HepG2 (cell line): ENCODE measurements around the gene LRRC45. TPM values are rescaled to one million over a fixed set of nuclear protein-coding genes. Genes with fewer than 3 reads are reported as not detected.

ENCODE experiments used
- CEBPG ChIP-seq: IDR thresholded peaks from 2 replicates; pipeline ENCODE4 v1.6.1; 2016
- FOSL2 ChIP-seq: sonication (generic); formaldehyde crosslinking; IDR thresholded peaks from 2 replicates; pipeline ENCODE4 v1.4.0; 2020; ENCODE audit warnings: missing genetic modification reagents
- FOXJ3 ChIP-seq: sonication (generic); formaldehyde crosslinking; IDR thresholded peaks from 2 replicates; pipeline ENCODE4 v1.4.0; 2020; ENCODE audit warnings: missing genetic modification reagents, mild to moderate bottlenecking, borderline replicate concordance
- IRX3 ChIP-seq: sonication (generic); formaldehyde crosslinking; IDR thresholded peaks from 2 replicates; pipeline ENCODE4 v1.8.1; 2023; ENCODE audit warnings: mild to moderate bottlenecking, low read depth, missing genetic modification reagents, borderline replicate concordance
- MIXL1 ChIP-seq: IDR thresholded peaks from 2 replicates; pipeline ENCODE4 v1.6.1; 2016
- NFYB ChIP-seq: sonication (generic); formaldehyde crosslinking; IDR thresholded peaks from 2 replicates; pipeline ENCODE4 v1.4.0; 2020; ENCODE audit warnings: missing genetic modification reagents
- PITX1 ChIP-seq: sonication (generic); formaldehyde crosslinking; IDR thresholded peaks from 2 replicates; pipeline ENCODE4 v1.5.1; 2020; ENCODE audit warnings: mild to moderate bottlenecking, missing genetic modification reagents
- PRPF4 ChIP-seq: fragments of 200-400 bp; formaldehyde crosslinking; IDR thresholded peaks from 2 replicates; pipeline ENCODE4 v1.6.1; 2016; ENCODE audit warnings: low read length, low read depth; ENCODE audit not compliant: poor library complexity, severe bottlenecking
- TEF ChIP-seq: sonication (generic); formaldehyde crosslinking; IDR thresholded peaks from 2 replicates; pipeline ENCODE4 v1.5.0; 2020; ENCODE audit warnings: missing genetic modification reagents
- ZNF205 ChIP-seq: IDR thresholded peaks from 2 replicates; pipeline ENCODE4 v1.6.1; 2018; ENCODE audit warnings: missing biosample characterization, missing genetic modification reagents
- ZNF282 ChIP-seq: fragments of 450-650 bp; IDR thresholded peaks from 2 replicates; pipeline ENCODE4 v1.6.1; 2018; ENCODE audit not compliant: partially characterized antibody
- ZNF331 ChIP-seq: sonication (generic); formaldehyde crosslinking; IDR thresholded peaks from 2 replicates; pipeline ENCODE4 v1.4.0; 2020; ENCODE audit warnings: missing genetic modification reagents
- ZNF335 ChIP-seq: sonication (generic); formaldehyde crosslinking; IDR thresholded peaks from 2 replicates; pipeline ENCODE4 v1.4.0; 2020; ENCODE audit warnings: missing genetic modification reagents
- ZNF878 ChIP-seq: sonication (generic); formaldehyde crosslinking; IDR thresholded peaks from 2 replicates; pipeline ENCODE4 v1.8.1; 2023; ENCODE audit warnings: mild to moderate bottlenecking, missing genetic modification reagents, moderate library complexity
- polyA plus RNA-seq, 8 experiments: library from polyadenylated mRNA; depleted of rRNA in 3 of 8; stranded (reverse) in 7 of 8; unstranded in 1 of 8; fragments of >200 nt; fragmentation: Illumina TruSeq in 4 of 8; extraction: Trizol in 4 of 8; gene quantifications; 2 replicates each; pipeline versions ENCODE4 v1.2.1 to v1.2.3, GENCODE V29; 2011 to 2016; ENCODE audit warnings: low read depth in 4 of 8, missing spikeins in 1 of 8, mixed read lengths in 1 of 8; ENCODE audit not compliant: insufficient read depth in 1 of 8
- total RNA-seq, 5 experiments: library from RNA; depleted of rRNA; stranded (reverse); fragments of >200 nt; fragmentation: Illumina TruSeq; extraction: Trizol; gene quantifications; 2 replicates each; pipeline ENCODE4 v1.2.3, GENCODE V29; 2016; ENCODE audit warnings: low read depth in 1 of 5
- TF ChIP-seq, protein P1 (sequence below): sonication (generic); formaldehyde crosslinking; IDR thresholded peaks from 2 replicates; pipeline ENCODE4 v1.9.0; 2022; ENCODE audit warnings: missing genetic modification reagents, mild to moderate bottlenecking, borderline replicate concordance
- TF ChIP-seq, protein P2 (sequence below): sonication (generic); formaldehyde crosslinking; IDR thresholded peaks from 2 replicates; pipeline ENCODE4 v1.5.0; 2020; ENCODE audit warnings: missing genetic modification reagents
- TF ChIP-seq, protein P3 (sequence below): sonication (generic); formaldehyde crosslinking; IDR thresholded peaks from 2 replicates; pipeline ENCODE4 v1.4.0; 2020; ENCODE audit warnings: mild to moderate bottlenecking, missing genetic modification reagents
- TF ChIP-seq, protein P4 (sequence below): sonication (generic); formaldehyde crosslinking; IDR thresholded peaks from 2 replicates; pipeline ENCODE4 v1.4.0; 2020; ENCODE audit warnings: missing genetic modification reagents
- TF ChIP-seq, protein P5 (sequence below): sonication (generic); formaldehyde crosslinking; IDR thresholded peaks from 2 replicates; pipeline ENCODE4 v1.9.0; 2021; ENCODE audit warnings: missing genetic modification reagents, mild to moderate bottlenecking, borderline replicate concordance
- TF ChIP-seq, protein P6 (sequence below): sonication (generic); formaldehyde crosslinking; IDR thresholded peaks from 2 replicates; pipeline ENCODE4 v1.9.0; 2021; ENCODE audit warnings: missing genetic modification reagents, borderline replicate concordance

The LRRC45 gene
- total and polyA plus RNA-seq, 2 of the 13 experiments (the other 11 are each of a cell fraction or from before 2014, with no cell fraction given) = 11.6 to 48.1 TPM

DNA sequence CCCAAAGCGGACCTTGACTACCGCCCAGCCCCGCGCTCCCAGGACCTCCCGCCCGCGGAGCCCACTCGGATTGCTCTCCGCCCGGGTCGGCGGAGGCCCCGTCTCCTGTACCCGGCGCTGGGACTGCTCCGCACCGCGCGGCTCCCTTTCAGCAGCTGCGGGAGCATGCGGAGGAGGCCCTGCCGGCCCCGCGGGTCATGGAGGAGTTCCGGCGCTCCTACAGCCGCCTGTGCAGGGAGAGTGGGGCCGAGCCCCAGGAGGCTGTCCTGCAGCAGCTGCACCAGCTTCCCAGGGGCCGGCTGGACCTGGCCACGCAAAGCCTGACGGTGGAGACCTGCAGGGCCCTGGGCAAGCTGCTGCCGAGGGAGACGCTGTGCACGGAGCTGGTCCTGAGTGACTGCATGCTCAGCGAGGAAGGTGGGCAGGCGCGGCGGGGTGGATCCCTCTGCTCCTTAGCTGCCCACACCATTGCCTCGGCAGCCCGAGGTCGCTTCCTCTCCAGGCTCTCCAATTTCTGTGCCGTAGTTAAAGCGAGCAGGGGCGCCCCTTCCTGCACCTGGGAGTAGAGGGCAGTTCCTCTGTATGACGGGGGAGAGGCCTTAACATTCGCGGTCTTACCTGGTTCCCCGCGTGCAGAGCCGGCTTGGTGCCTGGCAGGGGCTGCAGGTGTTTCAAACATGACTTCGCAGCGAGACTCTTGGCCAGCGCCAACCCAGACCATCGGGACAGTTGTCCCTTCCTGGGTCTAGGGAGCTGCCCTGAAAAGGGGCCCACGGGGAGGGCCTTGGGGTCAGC lies 539 bp downstream of the LRRC45 start (continued):
- TF ChIP-seq PRPF4 = no peak
- no peak for TF ChIP-seq FOXJ3
- TF ChIP-seq ZNF331 (CRISPR knock-in tag) = 0 out of 2 replicates have a peak, but pooled peaks have one; percentile 4
- no peak for TF ChIP-seq FOSL2 (CRISPR knock-in tag)
- TF ChIP-seq, protein P1, sequence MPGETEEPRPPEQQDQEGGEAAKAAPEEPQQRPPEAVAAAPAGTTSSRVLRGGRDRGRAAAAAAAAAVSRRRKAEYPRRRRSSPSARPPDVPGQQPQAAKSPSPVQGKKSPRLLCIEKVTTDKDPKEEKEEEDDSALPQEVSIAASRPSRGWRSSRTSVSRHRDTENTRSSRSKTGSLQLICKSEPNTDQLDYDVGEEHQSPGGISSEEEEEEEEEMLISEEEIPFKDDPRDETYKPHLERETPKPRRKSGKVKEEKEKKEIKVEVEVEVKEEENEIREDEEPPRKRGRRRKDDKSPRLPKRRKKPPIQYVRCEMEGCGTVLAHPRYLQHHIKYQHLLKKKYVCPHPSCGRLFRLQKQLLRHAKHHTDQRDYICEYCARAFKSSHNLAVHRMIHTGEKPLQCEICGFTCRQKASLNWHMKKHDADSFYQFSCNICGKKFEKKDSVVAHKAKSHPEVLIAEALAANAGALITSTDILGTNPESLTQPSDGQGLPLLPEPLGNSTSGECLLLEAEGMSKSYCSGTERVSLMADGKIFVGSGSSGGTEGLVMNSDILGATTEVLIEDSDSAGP = peak; percentile 7; the same call in 1 of the 2 replicates
- no peak for TF ChIP-seq ZNF282
- no peak for TF ChIP-seq ZNF878 (CRISPR knock-in tag)
- TF ChIP-seq IRX3 (CRISPR knock-in tag) = no peak; the same call in 1 of the 2 replicates
- TF ChIP-seq, protein P2, sequence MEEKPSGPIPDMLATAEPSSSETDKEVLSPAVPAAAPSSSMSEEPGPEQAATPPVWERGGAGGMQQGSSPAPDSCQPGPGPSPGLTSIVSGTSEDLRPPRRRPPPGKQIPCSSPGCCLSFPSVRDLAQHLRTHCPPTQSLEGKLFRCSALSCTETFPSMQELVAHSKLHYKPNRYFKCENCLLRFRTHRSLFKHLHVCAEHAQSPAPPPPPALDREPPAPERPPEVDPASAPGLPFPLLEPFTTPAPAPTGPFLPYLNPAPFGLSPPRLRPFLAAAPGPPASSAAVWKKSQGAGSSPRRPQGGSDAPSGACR = 0 out of 2 replicates have a peak, but pooled peaks have one; percentile 43
- no peak for TF ChIP-seq MIXL1
- TF ChIP-seq, protein P3, sequence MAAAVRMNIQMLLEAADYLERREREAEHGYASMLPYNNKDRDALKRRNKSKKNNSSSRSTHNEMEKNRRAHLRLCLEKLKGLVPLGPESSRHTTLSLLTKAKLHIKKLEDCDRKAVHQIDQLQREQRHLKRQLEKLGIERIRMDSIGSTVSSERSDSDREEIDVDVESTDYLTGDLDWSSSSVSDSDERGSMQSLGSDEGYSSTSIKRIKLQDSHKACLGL = peak; percentile 65; the same call in 1 of the 2 replicates
- TF ChIP-seq, protein P4, sequence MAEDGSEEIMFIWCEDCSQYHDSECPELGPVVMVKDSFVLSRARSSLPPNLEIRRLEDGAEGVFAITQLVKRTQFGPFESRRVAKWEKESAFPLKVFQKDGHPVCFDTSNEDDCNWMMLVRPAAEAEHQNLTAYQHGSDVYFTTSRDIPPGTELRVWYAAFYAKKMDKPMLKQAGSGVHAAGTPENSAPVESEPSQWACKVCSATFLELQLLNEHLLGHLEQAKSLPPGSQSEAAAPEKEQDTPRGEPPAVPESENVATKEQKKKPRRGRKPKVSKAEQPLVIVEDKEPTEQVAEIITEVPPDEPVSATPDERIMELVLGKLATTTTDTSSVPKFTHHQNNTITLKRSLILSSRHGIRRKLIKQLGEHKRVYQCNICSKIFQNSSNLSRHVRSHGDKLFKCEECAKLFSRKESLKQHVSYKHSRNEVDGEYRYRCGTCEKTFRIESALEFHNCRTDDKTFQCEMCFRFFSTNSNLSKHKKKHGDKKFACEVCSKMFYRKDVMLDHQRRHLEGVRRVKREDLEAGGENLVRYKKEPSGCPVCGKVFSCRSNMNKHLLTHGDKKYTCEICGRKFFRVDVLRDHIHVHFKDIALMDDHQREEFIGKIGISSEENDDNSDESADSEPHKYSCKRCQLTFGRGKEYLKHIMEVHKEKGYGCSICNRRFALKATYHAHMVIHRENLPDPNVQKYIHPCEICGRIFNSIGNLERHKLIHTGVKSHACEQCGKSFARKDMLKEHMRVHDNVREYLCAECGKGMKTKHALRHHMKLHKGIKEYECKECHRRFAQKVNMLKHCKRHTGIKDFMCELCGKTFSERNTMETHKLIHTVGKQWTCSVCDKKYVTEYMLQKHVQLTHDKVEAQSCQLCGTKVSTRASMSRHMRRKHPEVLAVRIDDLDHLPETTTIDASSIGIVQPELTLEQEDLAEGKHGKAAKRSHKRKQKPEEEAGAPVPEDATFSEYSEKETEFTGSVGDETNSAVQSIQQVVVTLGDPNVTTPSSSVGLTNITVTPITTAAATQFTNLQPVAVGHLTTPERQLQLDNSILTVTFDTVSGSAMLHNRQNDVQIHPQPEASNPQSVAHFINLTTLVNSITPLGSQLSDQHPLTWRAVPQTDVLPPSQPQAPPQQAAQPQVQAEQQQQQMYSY (CRISPR knock-in tag) = no peak
- no peak for TF ChIP-seq CEBPG (CRISPR knock-in tag)
- TF ChIP-seq ZNF335 (CRISPR knock-in tag) = no peak
- no peak; the same call in 1 of the 2 replicates for TF ChIP-seq NFYB
- TF ChIP-seq ZNF205 = no peak
- no peak for TF ChIP-seq TEF
- TF ChIP-seq, protein P5, sequence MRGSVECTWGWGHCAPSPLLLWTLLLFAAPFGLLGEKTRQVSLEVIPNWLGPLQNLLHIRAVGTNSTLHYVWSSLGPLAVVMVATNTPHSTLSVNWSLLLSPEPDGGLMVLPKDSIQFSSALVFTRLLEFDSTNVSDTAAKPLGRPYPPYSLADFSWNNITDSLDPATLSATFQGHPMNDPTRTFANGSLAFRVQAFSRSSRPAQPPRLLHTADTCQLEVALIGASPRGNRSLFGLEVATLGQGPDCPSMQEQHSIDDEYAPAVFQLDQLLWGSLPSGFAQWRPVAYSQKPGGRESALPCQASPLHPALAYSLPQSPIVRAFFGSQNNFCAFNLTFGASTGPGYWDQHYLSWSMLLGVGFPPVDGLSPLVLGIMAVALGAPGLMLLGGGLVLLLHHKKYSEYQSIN (CRISPR knock-in tag) = no peak
- TF ChIP-seq PITX1 (CRISPR knock-in tag) = 0 out of 2 replicates have a peak, but pooled peaks have one; percentile 1
- TF ChIP-seq, protein P6, sequence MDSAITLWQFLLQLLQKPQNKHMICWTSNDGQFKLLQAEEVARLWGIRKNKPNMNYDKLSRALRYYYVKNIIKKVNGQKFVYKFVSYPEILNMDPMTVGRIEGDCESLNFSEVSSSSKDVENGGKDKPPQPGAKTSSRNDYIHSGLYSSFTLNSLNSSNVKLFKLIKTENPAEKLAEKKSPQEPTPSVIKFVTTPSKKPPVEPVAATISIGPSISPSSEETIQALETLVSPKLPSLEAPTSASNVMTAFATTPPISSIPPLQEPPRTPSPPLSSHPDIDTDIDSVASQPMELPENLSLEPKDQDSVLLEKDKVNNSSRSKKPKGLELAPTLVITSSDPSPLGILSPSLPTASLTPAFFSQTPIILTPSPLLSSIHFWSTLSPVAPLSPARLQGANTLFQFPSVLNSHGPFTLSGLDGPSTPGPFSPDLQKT (CRISPR knock-in tag) = no peak
